C4-2B (cell line): ENCODE measurements around the gene SOX9.

ENCODE experiments used
- H3K27ac ChIP-seq: fragments of 450-650 bp; 2 replicates; pipeline ENCODE4 v1.5.1; 2017
- CTCF ChIP-seq: fragments of 450-650 bp; conservative IDR thresholded peaks from 2 replicates; pipeline ENCODE4 v1.5.1; 2017; ENCODE audit warnings: mild to moderate bottlenecking
- ZFX ChIP-seq: fragments of 450-650 bp; IDR thresholded peaks from 2 replicates; pipeline ENCODE4 v1.6.1; 2017

SOX9 gene

GRCh38 chr17:72120642-72121163, at the start of gene SOX9:
Gene SOX9 (plus strand): TSS chr17:72121020. CDS start chr17:72121392, 372 bp downstream.
- no peak for TF ChIP-seq CTCF
- TF ChIP-seq ZFX, result no peak
- peak within 1 kb of the TSS; percentile 69 for H3K27ac ChIP-seq

DNA sequence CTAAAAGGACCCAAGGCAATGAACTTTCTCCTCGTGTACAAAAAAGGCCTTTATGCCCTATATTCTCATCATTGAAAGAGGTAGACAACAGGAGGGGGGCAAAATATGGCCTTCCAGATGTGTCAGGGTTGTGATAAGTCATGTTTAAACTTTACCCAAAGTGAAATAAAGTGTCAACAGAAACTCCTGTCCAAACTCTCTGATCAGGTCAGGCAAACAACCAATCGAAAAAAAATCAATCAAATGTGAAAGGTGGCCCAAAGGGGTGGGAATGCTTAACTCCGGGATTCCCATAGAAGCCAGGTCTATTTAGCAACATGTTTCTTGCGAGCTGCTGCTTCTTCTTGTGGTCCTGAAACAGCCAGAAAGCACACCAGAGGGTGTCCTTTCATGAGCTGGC, 49.5 kb upstream of the SOX9 start:
- no peak for TF ChIP-seq CTCF
- no peak for TF ChIP-seq ZFX

GRCh38 chr17:72075995-72076677, 44.7 kb upstream of the SOX9 start:
- no peak overlapping the region for H3K27ac ChIP-seq
- TF ChIP-seq CTCF (no peak), ZFX (no peak)

More for the DNA sequence above, 49.5 kb upstream of the SOX9 start:
- H3K27ac ChIP-seq, result no peak overlapping the region

- no peak for TF ChIP-seq ZFX
- no peak for TF ChIP-seq CTCF
These were observed 44.2 kb upstream of the SOX9 start for GRCh38 chr17:72076678-72077030.

DNA sequence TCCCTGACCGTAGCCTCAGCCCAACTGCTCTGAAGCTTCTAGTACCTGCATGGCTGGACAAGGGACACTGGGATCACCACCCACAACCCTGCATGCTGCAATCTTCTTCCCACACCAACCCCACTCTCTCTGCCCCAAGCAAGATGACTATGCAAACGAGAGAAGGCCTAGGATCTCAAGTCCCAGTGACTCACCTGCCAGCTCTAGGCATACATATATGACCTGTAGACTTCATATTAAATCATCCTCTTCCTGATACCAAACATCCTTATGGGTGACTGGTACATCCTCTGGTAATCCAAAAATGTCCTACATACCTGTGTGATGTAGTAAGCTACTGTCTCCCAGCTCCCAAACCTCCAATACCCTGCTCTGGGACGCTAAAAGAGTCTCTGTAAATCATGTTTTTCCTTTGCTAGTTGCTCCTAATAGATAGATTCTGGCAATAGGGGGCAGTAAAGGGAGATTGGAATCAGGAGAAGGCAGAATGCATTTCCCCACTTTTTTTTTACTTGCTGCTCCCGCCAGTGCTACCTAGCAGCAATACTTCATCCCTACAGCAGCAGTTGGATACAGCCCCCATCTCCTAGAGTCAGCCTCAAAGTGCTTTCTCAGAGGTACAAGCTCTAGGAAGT, 43.4 kb upstream of the SOX9 start:
- no peak overlapping the region for H3K27ac ChIP-seq
- peak; percentile 18 for TF ChIP-seq CTCF
- TF ChIP-seq ZFX, result no peak

More at GRCh38 chr17:72076678-72077030, 44.2 kb upstream of the SOX9 start:
- H3K27ac ChIP-seq, result no peak overlapping the region

- TF ChIP-seq CTCF, result no peak
- TF ChIP-seq ZFX, result no peak
These were observed 41.1 kb upstream of the SOX9 start for GRCh38 chr17:72079700-72080099.

DNA sequence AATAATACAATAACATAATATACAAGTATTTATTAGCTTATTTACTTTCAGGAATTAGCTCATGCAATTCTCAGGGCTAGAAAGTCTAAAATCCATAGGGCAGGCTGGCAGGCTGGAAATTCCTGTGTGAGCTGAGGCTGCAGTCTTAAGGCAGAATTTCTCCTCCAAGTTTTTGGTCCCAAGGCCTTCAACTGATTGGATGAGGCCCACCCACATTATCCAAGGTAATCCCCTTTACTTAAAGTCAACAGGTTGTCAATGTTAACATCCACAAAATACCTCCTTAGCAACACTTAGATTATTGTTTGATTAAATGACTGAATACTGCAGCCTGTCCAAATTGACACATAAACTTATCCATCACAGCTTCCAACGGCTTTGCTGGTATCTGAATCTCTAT, 32.9 kb upstream of the SOX9 start:
- TF ChIP-seq CTCF (no peak), ZFX (no peak)

More at GRCh38 chr17:72079700-72080099, 41.1 kb upstream of the SOX9 start:
- H3K27ac ChIP-seq, result no peak overlapping the region

More for the DNA sequence above, 32.9 kb upstream of the SOX9 start:
- no peak overlapping the region for H3K27ac ChIP-seq
